ENCODE measurements around the gene LTA. TPM values are rescaled to one million over a fixed set of nuclear protein-coding genes. Genes with fewer than 3 reads are reported as not detected.
"Not testable (repeated sequence)": the region's sequence is repeated elsewhere in the genome, so short reads cannot be mapped to it uniquely, and the experiment has no call there.

The LTA gene
- polyA plus RNA-seq, 3 donors from 2014 or later, result 1.4 to 6.6 (median 3.1) TPM

DNA sequence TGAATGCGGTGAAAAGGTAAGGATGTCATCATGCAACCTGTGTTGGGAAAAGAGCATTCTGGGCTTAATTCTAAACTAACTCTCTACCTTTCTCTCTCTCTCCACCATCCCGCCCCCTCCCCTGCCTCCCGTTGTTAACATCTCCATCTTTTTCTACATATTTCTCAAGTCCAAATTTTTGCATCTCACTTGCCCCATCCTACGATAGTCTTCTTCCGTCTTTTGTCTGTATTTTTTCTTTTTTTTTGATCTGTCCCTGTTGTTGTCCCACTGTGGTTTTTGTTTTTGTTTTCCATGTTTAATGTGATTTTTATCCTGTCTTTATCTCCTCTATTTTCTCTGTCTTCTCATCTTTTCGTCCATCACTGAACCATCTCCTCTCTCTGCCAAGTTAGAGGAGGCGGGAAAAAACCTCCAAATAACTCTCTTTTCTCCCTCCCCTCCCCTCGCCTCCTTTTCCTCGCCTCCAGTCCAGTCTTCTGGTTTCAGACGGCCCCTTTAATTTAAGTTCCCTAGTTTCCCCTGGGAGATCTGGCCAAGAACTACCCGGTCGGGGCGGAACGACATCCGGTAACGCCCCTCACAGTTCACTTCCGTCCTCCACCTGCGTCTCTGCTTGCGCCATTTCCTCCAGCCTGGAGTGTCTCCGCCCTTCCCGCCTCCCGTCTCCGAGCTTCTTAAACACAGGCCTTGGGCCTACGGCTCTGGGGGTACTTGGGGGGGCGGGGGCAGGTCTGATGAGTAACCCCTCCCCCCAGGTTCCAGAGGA lies 24.9 kb upstream of the LTA start, which contains the start of gene NFKBIL1:
NFKBIL1 (plus strand) TSS at position 651 of the 769 bp plus-strand sequence; CDS start at position 738, 87 bp downstream.
- H3K4me3 Mint-ChIP-seq, result peak within 1 kb of the TSS; percentile 89 to 93 (median 91)
- H3K4me1 Mint-ChIP-seq, result peaks cover 40 to 42% of the 10 kb centered on the region in 2 donors
- H3K27me3 Mint-ChIP-seq (ENCODE audit: low read depth in 3 of 3), result peaks cover under 1 to 6% (median 5%) of the 10 kb centered on the region in 3 donors
- H3K36me3 Mint-ChIP-seq, result peaks cover 0 to 5% (median 0%) of the 10 kb centered on the region in 3 donors
- H3K9me3 Mint-ChIP-seq, result no peaks in the 10 kb centered on the region
- H3K27ac Mint-ChIP-seq, result peak within 1 kb of the TSS; percentile 88 to 99 (median 95)
- DNase-seq, result peak; percentile 84 to 88 (median 87)

DNA sequence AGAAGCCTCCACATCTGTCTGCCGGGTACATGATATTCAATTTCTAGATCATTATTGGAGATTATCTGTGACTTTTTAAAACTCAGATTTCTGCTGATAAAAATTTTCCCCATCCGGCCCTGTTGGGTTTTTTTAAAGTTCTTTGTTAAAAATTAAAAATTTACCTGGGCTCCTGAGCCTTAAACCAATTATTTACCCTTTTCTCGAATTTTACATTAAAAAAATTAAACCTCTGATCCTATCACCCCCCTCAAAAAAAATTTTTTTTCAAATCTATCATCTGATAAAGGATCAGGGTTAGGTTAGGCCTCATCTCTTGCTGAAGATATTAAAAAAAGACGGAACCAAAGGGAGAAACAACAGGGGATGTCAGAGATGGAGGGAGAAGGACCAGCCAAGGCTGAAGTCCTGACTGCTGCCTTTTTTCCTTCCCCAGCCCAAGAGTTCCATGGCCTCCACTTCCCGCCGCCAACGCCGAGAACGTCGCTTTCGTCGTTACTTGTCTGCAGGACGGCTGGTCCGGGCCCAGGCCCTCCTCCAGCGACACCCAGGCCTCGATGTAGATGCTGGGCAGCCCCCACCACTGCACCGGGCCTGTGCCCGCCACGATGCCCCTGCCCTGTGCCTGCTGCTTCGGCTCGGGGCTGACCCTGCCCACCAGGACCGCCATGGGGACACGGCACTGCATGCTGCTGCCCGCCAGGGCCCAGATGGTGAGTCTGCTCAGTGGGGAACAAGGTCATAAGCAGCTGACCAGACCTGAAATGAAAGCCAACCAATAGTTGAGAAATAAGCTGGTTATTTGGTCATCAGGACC lies 24.2 kb upstream of the LTA start:
- Mint-ChIP-seq H3K27me3 (ENCODE audit: low read depth in 3 of 3) (peaks cover 0 to 4% (median 3%) of the 10 kb centered on the region in 3 donors), H3K36me3 (peaks cover 0 to 5% (median 0%) of the 10 kb centered on the region in 3 donors), H3K4me1 (peaks cover 34 to 38% of the 10 kb centered on the region in 2 donors), H3K27ac (peak overlapping the region; percentile 88 to 99 (median 95)), H3K4me3 (peak overlapping the region; percentile 89 to 93 (median 91)), H3K9me3 (no peaks in the 10 kb centered on the region)
- DNase-seq, result no peak

DNA sequence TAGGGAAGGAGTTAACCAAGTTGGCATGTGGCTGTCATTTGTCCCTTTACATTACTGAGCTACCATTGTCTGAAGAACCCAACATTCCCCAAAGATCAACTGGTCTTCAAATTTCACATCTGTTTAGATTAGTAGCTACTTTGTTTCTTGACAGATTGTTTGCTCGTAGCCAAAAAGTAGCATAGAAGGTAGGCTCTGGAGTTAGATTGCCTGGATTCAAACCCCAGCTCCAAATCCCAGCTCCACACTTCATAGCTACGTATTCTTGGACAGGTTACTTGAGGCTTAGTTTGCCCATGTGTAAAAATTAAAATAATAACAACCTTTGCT lies 23.6 kb upstream of the LTA start:
- DNase-seq, result no peak
- H3K27me3 Mint-ChIP-seq (ENCODE audit: low read depth in 3 of 3), result peaks cover 0 to 4% (median 3%) of the 10 kb centered on the region in 3 donors
- H3K4me3 Mint-ChIP-seq, result peak overlapping the region in 2 of 5 donors; percentile 3 to 14
- no peaks in the 10 kb centered on the region for H3K9me3 Mint-ChIP-seq
- H3K27ac Mint-ChIP-seq, result peak overlapping the region; percentile 88 to 99 (median 95)
- peaks cover 30 to 38% of the 10 kb centered on the region in 2 donors for H3K4me1 Mint-ChIP-seq
- H3K36me3 Mint-ChIP-seq, result peaks cover 0 to 5% (median 0%) of the 10 kb centered on the region in 3 donors

DNA sequence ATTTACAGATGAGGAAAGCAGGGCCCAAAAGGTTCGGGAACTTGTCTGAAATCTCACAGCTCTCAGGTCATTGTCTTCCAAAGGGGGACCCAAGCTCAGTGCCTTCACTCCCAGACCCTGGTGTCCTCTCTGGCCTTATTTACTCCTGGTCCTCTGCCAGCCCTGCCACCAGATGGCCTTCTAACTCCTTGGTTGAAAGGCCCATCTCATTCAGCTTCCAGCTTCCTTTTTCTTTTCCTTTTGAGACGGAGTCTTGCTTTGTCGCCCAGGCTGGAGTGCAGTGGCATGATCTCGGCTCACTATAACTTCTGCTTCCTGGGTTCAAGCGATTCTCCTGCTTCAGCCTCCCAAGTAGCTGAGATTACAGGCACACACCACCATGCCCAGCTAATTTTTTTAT lies 20.7 kb upstream of the LTA start:
- peak overlapping the region; percentile 70 to 92 (median 84) for H3K27ac Mint-ChIP-seq
- H3K27me3 Mint-ChIP-seq (ENCODE audit: low read depth in 3 of 3); H3K9me3 Mint-ChIP-seq; H3K36me3 Mint-ChIP-seq: not testable (repeated sequence)
- peak; percentile 70 to 77 (median 73) for DNase-seq
- peak overlapping the region; percentile 43 to 72 (median 61) for H3K4me3 Mint-ChIP-seq
- peaks cover 31 to 40% of the 10 kb centered on the region in 2 donors for H3K4me1 Mint-ChIP-seq

GRCh38 chr6:31556307-31556706 lies 15.8 kb upstream of the LTA start:
- DNase-seq, result no peak
- H3K27ac Mint-ChIP-seq, result peak overlapping the region in 3 of 6 donors; percentile 12 to 45 (median 30)
- no peaks in the 10 kb centered on the region for H3K9me3 Mint-ChIP-seq
- H3K4me1 Mint-ChIP-seq, result peaks cover 55 to 57% of the 10 kb centered on the region in 2 donors
- H3K36me3 Mint-ChIP-seq, result peaks cover 0 to 7% (median 5%) of the 10 kb centered on the region in 3 donors
- H3K4me3 Mint-ChIP-seq, result peak overlapping the region in 1 of 5 donors; percentile 35
- H3K27me3 Mint-ChIP-seq (ENCODE audit: low read depth in 3 of 3), result peaks cover 4 to 19% (median 8%) of the 10 kb centered on the region in 3 donors

- Mint-ChIP-seq H3K4me3 (peak overlapping the region; percentile 27 to 94 (median 68)), H3K4me1 (peaks cover 58 to 63% of the 10 kb centered on the region in 2 donors), H3K36me3 (peaks cover 0 to 7% (median 3%) of the 10 kb centered on the region in 3 donors), H3K27ac (peak overlapping the region in 5 of 6 donors; percentile 51 to 96 (median 59)), H3K9me3 (no peaks in the 10 kb centered on the region), H3K27me3 (ENCODE audit: low read depth in 3 of 3) (peaks cover 2 to 19% (median 8%) of the 10 kb centered on the region in 3 donors)
- DNase-seq, result no peak
Observed at GRCh38 chr6:31557443-31558317, 14.4 kb upstream of the LTA start.

GRCh38 chr6:31558318-31558625 lies 13.8 kb upstream of the LTA start:
- Mint-ChIP-seq H3K4me1 (peaks cover 61 to 67% of the 10 kb centered on the region in 2 donors), H3K27ac (peak overlapping the region; percentile 91 to 97 (median 95)), H3K4me3 (peak overlapping the region; percentile 77 to 94 (median 83)), H3K36me3 (peaks cover 3 to 10% (median 4%) of the 10 kb centered on the region in 3 donors), H3K27me3 (ENCODE audit: low read depth in 3 of 3) (peaks cover 2 to 19% (median 8%) of the 10 kb centered on the region in 3 donors), H3K9me3 (no peaks in the 10 kb centered on the region)
- no peak for DNase-seq

DNA sequence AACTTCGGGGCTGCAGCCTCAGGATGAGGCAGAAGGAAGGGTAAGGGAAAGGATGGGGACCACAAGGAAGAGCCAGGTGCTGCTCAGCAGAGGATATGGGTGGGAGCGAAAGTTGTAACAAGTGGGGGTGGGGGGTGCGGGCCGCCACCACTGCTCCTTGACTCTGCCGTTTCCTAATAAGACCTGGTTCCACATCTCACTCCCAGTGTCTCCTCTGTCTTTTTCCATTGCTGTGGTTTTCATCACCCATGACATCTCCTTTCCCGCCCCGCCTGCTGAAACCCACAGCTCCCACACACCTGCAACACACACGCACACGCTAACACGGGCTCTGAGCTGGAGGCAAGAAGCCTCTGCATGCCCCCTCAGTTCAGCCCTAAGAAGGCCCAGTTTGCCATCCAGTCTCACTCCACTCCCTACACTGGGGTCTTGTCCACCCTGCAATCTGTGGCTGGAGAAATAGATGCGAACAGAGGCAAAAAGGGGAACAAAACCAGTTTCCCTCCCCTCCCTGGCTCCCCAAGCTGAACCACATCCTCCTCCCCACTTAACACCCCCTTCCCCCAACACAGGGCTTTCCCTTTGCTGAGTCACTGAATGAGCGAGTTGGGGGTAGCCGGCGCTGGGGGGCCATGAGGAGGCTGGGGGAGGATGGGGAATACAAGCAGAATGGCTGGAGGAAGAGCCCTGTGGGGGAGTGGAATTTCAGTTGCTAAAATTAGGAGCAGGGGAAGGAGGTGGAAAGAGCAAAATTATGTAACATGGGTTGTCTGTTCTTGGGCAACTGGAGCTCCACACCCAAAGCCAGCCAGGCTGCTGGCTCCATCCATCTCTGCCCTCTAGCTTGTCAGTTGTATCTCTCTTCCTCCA lies 13.2 kb upstream of the LTA start:
- peaks cover 2 to 19% (median 10%) of the 10 kb centered on the region in 3 donors for H3K27me3 Mint-ChIP-seq (ENCODE audit: low read depth in 3 of 3)
- peaks cover 63 to 68% of the 10 kb centered on the region in 2 donors for H3K4me1 Mint-ChIP-seq
- H3K36me3 Mint-ChIP-seq, result peaks cover 3 to 14% (median 7%) of the 10 kb centered on the region in 3 donors
- peak; percentile 69 to 77 (median 72) for DNase-seq
- no peaks in the 10 kb centered on the region for H3K9me3 Mint-ChIP-seq
- peak overlapping the region; percentile 77 to 94 (median 83) for H3K4me3 Mint-ChIP-seq
- peak overlapping the region; percentile 91 to 97 (median 95) for H3K27ac Mint-ChIP-seq

GRCh38 chr6:31559606-31559957 lies 12.5 kb upstream of the LTA start:
- Mint-ChIP-seq H3K9me3 (no peaks in the 10 kb centered on the region), H3K36me3 (peaks cover 3 to 15% (median 8%) of the 10 kb centered on the region in 3 donors), H3K27ac (peak overlapping the region; percentile 91 to 97 (median 95)), H3K4me3 (peak overlapping the region; percentile 77 to 94 (median 83)), H3K27me3 (ENCODE audit: low read depth in 3 of 3) (peaks cover 2 to 19% (median 10%) of the 10 kb centered on the region in 3 donors), H3K4me1 (peaks cover 64 to 68% of the 10 kb centered on the region in 2 donors)
- DNase-seq, result no peak

GRCh38 chr6:31559958-31560696 lies 12.0 kb upstream of the LTA start:
- peak overlapping the region; percentile 91 to 97 (median 95) for H3K27ac Mint-ChIP-seq
- peaks cover 64 to 68% of the 10 kb centered on the region in 2 donors for H3K4me1 Mint-ChIP-seq
- peak; percentile 67 to 74 (median 71) for DNase-seq
- peak overlapping the region; percentile 77 to 94 (median 83) for H3K4me3 Mint-ChIP-seq
- H3K36me3 Mint-ChIP-seq, result peaks cover 3 to 15% (median 8%) of the 10 kb centered on the region in 3 donors
- H3K27me3 Mint-ChIP-seq (ENCODE audit: low read depth in 3 of 3), result peaks cover 3 to 21% (median 10%) of the 10 kb centered on the region in 3 donors
- H3K9me3 Mint-ChIP-seq, result no peaks in the 10 kb centered on the region

DNA sequence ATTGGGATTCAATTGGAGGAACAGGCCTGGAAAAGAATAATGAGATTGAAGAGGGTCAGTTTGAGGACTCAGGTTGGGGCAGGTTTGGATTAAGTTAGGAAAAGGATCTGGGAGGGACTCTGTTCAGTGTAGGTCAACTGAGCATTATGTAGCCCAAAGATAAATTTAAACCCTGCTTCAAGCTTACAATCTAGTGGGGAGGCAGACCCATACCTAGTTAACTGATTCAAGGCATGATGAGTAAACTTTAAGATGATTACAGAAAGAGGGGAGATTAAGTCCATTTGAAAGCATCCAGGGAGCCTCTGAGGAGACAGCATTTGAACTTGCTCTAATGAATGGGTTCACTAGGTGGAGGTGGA lies 11.4 kb upstream of the LTA start:
- Mint-ChIP-seq H3K9me3 (no peaks in the 10 kb centered on the region), H3K27me3 (ENCODE audit: low read depth in 3 of 3) (peaks cover 5 to 24% (median 10%) of the 10 kb centered on the region in 3 donors)

More for the DNA sequence above, 11.4 kb upstream of the LTA start:
- peak overlapping the region; percentile 77 to 94 (median 83) for H3K4me3 Mint-ChIP-seq
- no peak for DNase-seq
- peaks cover 3 to 15% (median 8%) of the 10 kb centered on the region in 3 donors for H3K36me3 Mint-ChIP-seq
- H3K27ac Mint-ChIP-seq, result peak overlapping the region; percentile 91 to 97 (median 95)
- H3K4me1 Mint-ChIP-seq, result peaks cover 67 to 68% of the 10 kb centered on the region in 2 donors

Measured in immature natural killer cell (primary cell).